ENCODE data around the gene TOM1. TPM values are rescaled to one million over a fixed set of nuclear protein-coding genes. Genes with fewer than 3 reads are reported as not detected.

Gene TOM1
- total and polyA plus RNA-seq, 9 donors = 16.9 to 48.9 (median 39.1) TPM

DNA sequence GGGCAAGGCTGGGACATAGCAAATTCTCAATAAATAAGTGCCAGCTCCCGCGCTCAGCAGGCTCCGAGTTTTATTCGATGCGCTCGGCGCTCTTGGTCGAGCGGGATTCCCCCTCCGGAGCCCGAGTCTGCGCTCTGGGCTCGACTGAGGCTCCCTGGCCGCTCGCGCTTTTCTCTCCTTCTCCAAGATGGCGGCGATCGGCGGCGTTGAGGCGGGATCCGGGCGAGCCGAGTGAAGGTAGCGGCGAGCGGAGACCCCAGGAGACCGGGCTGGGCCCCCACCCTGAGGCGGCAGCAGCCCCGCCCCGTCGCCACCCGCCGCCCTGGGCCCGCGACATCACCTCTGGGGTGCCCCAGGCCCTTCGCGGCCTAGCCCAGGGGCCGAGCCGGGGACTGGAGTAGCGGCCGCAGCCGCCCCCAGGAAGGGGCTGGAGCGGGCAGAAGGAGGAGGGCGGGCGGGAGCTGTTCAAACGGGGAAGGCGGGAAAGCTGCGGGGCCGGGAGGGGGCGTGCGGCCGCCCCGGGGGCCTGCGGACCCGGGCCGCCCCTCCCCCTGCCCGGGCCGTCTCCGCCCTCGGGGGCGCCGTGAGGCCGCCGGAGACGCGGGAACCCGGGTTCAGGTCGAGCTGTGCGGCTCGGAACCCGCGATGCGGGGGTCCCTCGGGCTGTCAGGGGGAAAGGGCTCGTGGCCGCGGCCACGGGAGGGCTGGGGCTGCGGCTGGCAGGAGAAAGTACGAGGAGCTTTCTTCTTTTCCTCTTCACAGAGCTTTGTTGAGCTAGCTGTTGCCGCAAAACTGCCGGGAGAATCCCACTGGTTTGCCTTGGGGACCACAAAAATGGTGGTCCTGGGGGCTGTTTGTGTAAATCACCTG lies 42.1 kb upstream of the TOM1 start, which contains the start of gene HMGXB4:
TSS of gene HMGXB4 (plus strand) at position 173 of the 870 bp plus-strand sequence. CDS start 4,898 bp downstream, outside the sequence.
- Histone ChIP-seq H3K27ac (peak within 1 kb of the TSS; percentile 92 to 100), H3K36me3 (no peaks in the 10 kb centered on the region), H3K4me1 (ENCODE audit: insufficient read depth) (peaks cover 3% of the 10 kb centered on the region), H3K9me3 (no peaks in the 10 kb centered on the region), H3K27me3 (no peaks in the 10 kb centered on the region), H3K4me3 (peak within 1 kb of the TSS; percentile 88)
- peak; percentile 83 to 90 (median 84) for DNase-seq
- TF ChIP-seq, protein P1, sequence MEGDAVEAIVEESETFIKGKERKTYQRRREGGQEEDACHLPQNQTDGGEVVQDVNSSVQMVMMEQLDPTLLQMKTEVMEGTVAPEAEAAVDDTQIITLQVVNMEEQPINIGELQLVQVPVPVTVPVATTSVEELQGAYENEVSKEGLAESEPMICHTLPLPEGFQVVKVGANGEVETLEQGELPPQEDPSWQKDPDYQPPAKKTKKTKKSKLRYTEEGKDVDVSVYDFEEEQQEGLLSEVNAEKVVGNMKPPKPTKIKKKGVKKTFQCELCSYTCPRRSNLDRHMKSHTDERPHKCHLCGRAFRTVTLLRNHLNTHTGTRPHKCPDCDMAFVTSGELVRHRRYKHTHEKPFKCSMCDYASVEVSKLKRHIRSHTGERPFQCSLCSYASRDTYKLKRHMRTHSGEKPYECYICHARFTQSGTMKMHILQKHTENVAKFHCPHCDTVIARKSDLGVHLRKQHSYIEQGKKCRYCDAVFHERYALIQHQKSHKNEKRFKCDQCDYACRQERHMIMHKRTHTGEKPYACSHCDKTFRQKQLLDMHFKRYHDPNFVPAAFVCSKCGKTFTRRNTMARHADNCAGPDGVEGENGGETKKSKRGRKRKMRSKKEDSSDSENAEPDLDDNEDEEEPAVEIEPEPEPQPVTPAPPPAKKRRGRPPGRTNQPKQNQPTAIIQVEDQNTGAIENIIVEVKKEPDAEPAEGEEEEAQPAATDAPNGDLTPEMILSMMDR (IDR thresholded peaks at IDR 0.05) = peak in 1 of 3 donors; percentile 33
- no peak for TF ChIP-seq POLR2A (IDR thresholded peaks at IDR 0.05)
- 0 to 1% (median 1%) methylated on average over 50 to 84 of the region's 84 CpGs for WGBS, 3 donors
- intact Hi-C loops (cut with DNase I) = no loop called here

GRCh38 chr22:35258191-35258988 lies 41.3 kb upstream of the TOM1 start:
- intact Hi-C loops (cut with DNase I) = no loop called here
- 23 to 27% (median 25%) methylated on average over 23 of the region's 23 CpGs for WGBS, 3 donors
- Histone ChIP-seq H3K27me3 (no peaks in the 10 kb centered on the region), H3K27ac (peak overlapping the region; percentile 92 to 100), H3K4me1 (ENCODE audit: insufficient read depth) (peaks cover 3% of the 10 kb centered on the region), H3K9me3 (no peaks in the 10 kb centered on the region), H3K36me3 (no peaks in the 10 kb centered on the region), H3K4me3 (peak overlapping the region; percentile 88)
- DNase-seq = no peak
- TF ChIP-seq, protein P1 (IDR thresholded peaks at IDR 0.05) = no peak
- no peak for TF ChIP-seq POLR2A (IDR thresholded peaks at IDR 0.05)
- no peak for TF ChIP-seq EP300 (IDR thresholded peaks at IDR 0.05)

GRCh38 chr22:35264986-35265385 lies 34.7 kb upstream of the TOM1 start:
- Histone ChIP-seq H3K4me3 (no peak overlapping the region), H3K9me3 (no peaks in the 10 kb centered on the region), H3K27me3 (no peaks in the 10 kb centered on the region), H3K4me1 (ENCODE audit: insufficient read depth) (no peaks in the 10 kb centered on the region), H3K36me3 (no peaks in the 10 kb centered on the region), H3K27ac (no peak overlapping the region)
- DNase-seq = no peak
- TF ChIP-seq POLR2A (IDR thresholded peaks at IDR 0.05) = no peak
- TF ChIP-seq, protein P1 (IDR thresholded peaks at IDR 0.05) = no peak
- no peak for TF ChIP-seq EP300 (IDR thresholded peaks at IDR 0.05)
- intact Hi-C loops (cut with DNase I) = no loop called here
- 83 to 88% (median 85%) methylated on average over 7 of the region's 7 CpGs for WGBS, 3 donors

GRCh38 chr22:35266277-35266676 lies 33.4 kb upstream of the TOM1 start:
- TF ChIP-seq EP300 (IDR thresholded peaks at IDR 0.05) (no peak), POLR2A (IDR thresholded peaks at IDR 0.05) (no peak)
- TF ChIP-seq, protein P1 (IDR thresholded peaks at IDR 0.05) = no peak
- Histone ChIP-seq H3K4me3 (no peak overlapping the region), H3K27ac (no peak overlapping the region), H3K36me3 (no peaks in the 10 kb centered on the region), H3K27me3 (no peaks in the 10 kb centered on the region), H3K4me1 (ENCODE audit: insufficient read depth) (no peaks in the 10 kb centered on the region), H3K9me3 (no peaks in the 10 kb centered on the region)
- WGBS, 3 donors = 73 to 85% (median 78%) methylated on average over 3 of the region's 3 CpGs
- no peak for DNase-seq
- intact Hi-C loops (cut with DNase I) = no loop called here

Data from ovary (tissue), 9 donors.